Loucy (cell line): ENCODE data around the gene RGS12.

Experiments used
- H2AFZ ChIP-seq: fragments of 200-600 bp; sonication (generic); 2 replicates; pipeline ENCODE4 v1.6.0; 2016; ENCODE audit warnings: antibody characterized with exemption, mild to moderate bottlenecking, low read length, moderate library complexity
- H3F3A ChIP-seq: fragments of 200-600 bp; 2 replicates; pipeline ENCODE4 v1.6.0; 2016; ENCODE audit warnings: antibody characterized with exemption, low read depth, mild to moderate bottlenecking
- H3K27me3 ChIP-seq: fragments of 200-600 bp; sonication (generic); 2 replicates; pipeline ENCODE4 v1.6.1; 2014; ENCODE audit warnings: low read length, mild to moderate bottlenecking; ENCODE audit not compliant: insufficient read depth, poor library complexity, severe bottlenecking
- H3K36me3 ChIP-seq: fragments of 200-600 bp; sonication (generic); 2 replicates; pipeline ENCODE4 v1.6.1; 2016; ENCODE audit warnings: low read length; ENCODE audit not compliant: insufficient read depth
- H3K4me1 ChIP-seq: fragments of 200-600 bp; sonication (generic); 2 replicates; pipeline ENCODE4 v1.5.1; 2014; ENCODE audit warnings: low read length, mild to moderate bottlenecking; ENCODE audit not compliant: insufficient read depth, poor library complexity, severe bottlenecking
- H3K4me2 ChIP-seq: fragments of 200-600 bp; sonication (generic); 2 replicates; pipeline ENCODE4 v1.6.0; 2014; ENCODE audit warnings: antibody characterized with exemption, low read length, low read depth, mild to moderate bottlenecking; ENCODE audit not compliant: poor library complexity, severe bottlenecking
- H3K4me3 ChIP-seq: fragments of 200-600 bp; sonication (generic); 2 replicates; pipeline ENCODE4 v1.5.1; 2014; ENCODE audit warnings: low read length, mild to moderate bottlenecking, mixed read lengths; ENCODE audit not compliant: poor library complexity, severe bottlenecking
- H3K79me2 ChIP-seq: fragments of 200-600 bp; sonication (generic); 2 replicates; pipeline ENCODE4 v1.6.1; 2014; ENCODE audit warnings: low read length; ENCODE audit not compliant: insufficient read depth
- H3K9ac ChIP-seq: fragments of 200-600 bp; sonication (generic); 2 replicates; pipeline ENCODE4 v1.6.0; 2014; ENCODE audit warnings: mild to moderate bottlenecking, low read depth, low read length, moderate library complexity; ENCODE audit not compliant: poor library complexity, severe bottlenecking
- H3K9me2 ChIP-seq: fragments of 200-600 bp; sonication (generic); replicated peaks from 2 replicates; pipeline ENCODE4 v1.6.1; 2016; ENCODE audit warnings: low read depth, low read length, mixed read lengths
- H3K9me3 ChIP-seq: fragments of 200-600 bp; sonication (generic); 2 replicates; pipeline ENCODE4 v1.6.1; 2014; ENCODE audit warnings: mild to moderate bottlenecking, antibody characterized with exemption, low read length, low read depth; ENCODE audit not compliant: insufficient read depth
- H4K20me1 ChIP-seq: fragments of 200-600 bp; sonication (generic); 2 replicates; pipeline ENCODE4 v1.6.0; 2014; ENCODE audit warnings: antibody characterized with exemption, low read length, mild to moderate bottlenecking; ENCODE audit not compliant: insufficient read depth, poor library complexity, severe bottlenecking
- CTCF ChIP-seq: fragments of 200-600 bp; sonication (generic); conservative IDR thresholded peaks from 2 replicates; pipeline ENCODE4 v1.5.1; 2014; ENCODE audit warnings: mild to moderate bottlenecking, antibody characterized with exemption, low read length
- EZH2phosphoT487 ChIP-seq: fragments of 200-600 bp; IDR thresholded peaks from 2 replicates; pipeline ENCODE4 v1.6.1; 2018; ENCODE audit warnings: antibody characterized with exemption, mild to moderate bottlenecking, moderate library complexity, borderline replicate concordance

Gene RGS12

GRCh38 chr4:3307486-3307885 lies 14.7 kb downstream of the RGS12 start:
- peaks cover 32% of the 10 kb centered on the region for H4K20me1 ChIP-seq
- peak overlapping the region; percentile 72 for H3K9ac ChIP-seq
- H3K4me1 ChIP-seq, result peaks cover 62% of the 10 kb centered on the region
- no peaks in the 10 kb centered on the region for H3K27me3 ChIP-seq
- no peaks in the 10 kb centered on the region for H3K9me2 ChIP-seq
- peak overlapping the region; percentile 99 for H3K4me2 ChIP-seq
- H2AFZ ChIP-seq, result no peak overlapping the region
- H3K9me3 ChIP-seq, result no peaks in the 10 kb centered on the region
- H3K36me3 ChIP-seq, result peaks cover 4% of the 10 kb centered on the region; the same call in 1 of the 2 replicates
- TF ChIP-seq EZH2phosphoT487 (no peak), CTCF (no peak)
- peaks cover 94% of the 10 kb centered on the region for H3K79me2 ChIP-seq
- no peak overlapping the region for H3K4me3 ChIP-seq
- H3F3A ChIP-seq, result peaks cover 4% of the 10 kb centered on the region; the same call in 1 of the 2 replicates

- Histone ChIP-seq H3K4me3 (no peak overlapping the region), H3K27me3 (no peaks in the 10 kb centered on the region), H3K4me2 (peak overlapping the region; percentile 99), H3K9ac (peak overlapping the region; percentile 72), H3F3A (peaks cover 4% of the 10 kb centered on the region; the same call in 1 of the 2 replicates), H3K79me2 (peaks cover 94% of the 10 kb centered on the region), H4K20me1 (peaks cover 30% of the 10 kb centered on the region), H3K4me1 (peaks cover 56% of the 10 kb centered on the region), H2AFZ (no peak overlapping the region), H3K9me3 (no peaks in the 10 kb centered on the region), H3K9me2 (no peaks in the 10 kb centered on the region), H3K36me3 (peaks cover 7% of the 10 kb centered on the region; the same call in 1 of the 2 replicates)
- no peak for TF ChIP-seq EZH2phosphoT487
- no peak for TF ChIP-seq CTCF
These were observed 15.2 kb downstream of the RGS12 start for GRCh38 chr4:3307891-3308575.

- Histone ChIP-seq H3K9me2 (no peaks in the 10 kb centered on the region), H3K4me3 (no peak overlapping the region), H3K4me1 (peaks cover 50% of the 10 kb centered on the region), H3K9me3 (no peaks in the 10 kb centered on the region), H2AFZ (no peak overlapping the region), H3K4me2 (no peak overlapping the region), H4K20me1 (peaks cover 24% of the 10 kb centered on the region), H3F3A (peaks cover 4% of the 10 kb centered on the region; the same call in 1 of the 2 replicates), H3K79me2 (peaks cover 94% of the 10 kb centered on the region), H3K9ac (peak overlapping the region; percentile 72), H3K36me3 (peaks cover 7% of the 10 kb centered on the region; the same call in 1 of the 2 replicates), H3K27me3 (no peaks in the 10 kb centered on the region)
- no peak for TF ChIP-seq CTCF
- TF ChIP-seq EZH2phosphoT487, result no peak
These were observed 15.9 kb downstream of the RGS12 start for GRCh38 chr4:3308691-3309090.
